GM18517 (cell line): ENCODE results near the gene ST6GAL1.

Source experiments
- ATAC-seq: cut with Tn5 transposase; IDR thresholded peaks from one replicate; pipeline ENCODE4 v1.9.1; 2021; ENCODE audit warnings: mild to moderate bottlenecking, moderate library complexity; ENCODE audit not compliant: unreplicated experiment

Gene ST6GAL1

DNA sequence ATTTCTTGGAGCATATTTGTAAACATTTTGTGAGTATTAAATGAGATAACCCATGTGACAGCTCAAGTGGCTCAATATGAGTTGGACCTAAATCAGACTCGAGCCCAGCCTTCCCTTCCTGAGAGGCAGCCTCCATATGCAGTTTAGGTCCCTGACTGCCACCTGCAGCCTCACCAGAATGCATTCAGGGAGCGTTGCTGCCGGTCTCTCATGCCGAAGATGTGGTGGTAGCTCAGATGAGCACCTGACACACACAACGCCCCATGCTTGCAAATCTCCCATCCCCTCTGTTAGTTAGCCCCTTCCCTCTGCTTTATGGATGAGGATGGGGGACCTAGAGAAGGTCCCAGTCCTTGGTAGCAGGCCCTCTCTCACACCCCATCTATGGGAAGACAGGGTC, 9.2 kb downstream of the ST6GAL1 start:
- ATAC-seq: no peak

DNA sequence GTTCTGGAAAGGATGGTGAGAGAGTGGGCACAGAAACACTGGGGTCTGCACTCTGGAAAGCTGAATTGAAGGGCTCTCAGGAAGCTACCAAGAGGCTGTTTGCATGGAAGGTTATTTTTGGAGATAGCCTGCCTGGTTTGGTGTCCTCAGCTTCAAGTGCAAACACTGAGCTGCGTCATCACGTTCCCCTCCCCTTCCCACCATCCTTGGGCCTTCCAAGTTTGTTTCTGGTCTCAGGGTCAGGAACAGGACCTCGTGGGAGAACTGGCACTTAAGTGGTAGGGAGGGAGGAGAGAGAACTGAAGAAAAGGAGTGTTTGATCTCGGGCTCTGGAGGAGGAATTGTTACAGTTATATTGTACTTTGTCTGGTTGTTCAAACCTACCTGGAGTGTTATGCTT, 10.6 kb downstream of the ST6GAL1 start:
- no peak for ATAC-seq

DNA sequence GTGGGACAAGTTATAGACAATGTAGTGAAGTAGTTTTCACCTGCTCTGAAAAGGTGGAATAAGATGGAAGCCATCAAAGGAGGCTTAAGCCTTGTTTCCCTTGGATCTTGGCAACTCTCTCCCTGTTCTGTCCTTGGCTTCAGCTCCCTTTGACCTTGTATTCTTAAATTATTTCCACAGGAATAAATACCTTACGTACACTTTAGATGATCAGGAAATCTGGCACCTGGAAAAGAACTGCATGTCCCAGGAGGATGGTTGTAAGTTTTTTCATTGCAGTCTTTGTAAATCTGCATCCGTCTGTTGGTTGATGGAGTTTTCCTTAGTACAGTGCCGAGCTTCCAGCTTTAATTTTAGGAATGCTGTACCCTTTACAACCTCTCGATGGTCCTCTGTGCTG, 11.8 kb downstream of the ST6GAL1 start:
- no peak for ATAC-seq

- ATAC-seq: no peak
Observed at GRCh38 chr3:186945255-186945823, 15.0 kb downstream of the ST6GAL1 start.

- peak; percentile 72 for ATAC-seq
Observed at GRCh38 chr3:186946756-186947375, 16.5 kb downstream of the ST6GAL1 start.

- no peak for ATAC-seq
Observed at GRCh38 chr3:186949281-186949982, 19.1 kb downstream of the ST6GAL1 start.

GRCh38 chr3:186950402-186951093, 20.2 kb downstream of the ST6GAL1 start:
- ATAC-seq: no peak

DNA sequence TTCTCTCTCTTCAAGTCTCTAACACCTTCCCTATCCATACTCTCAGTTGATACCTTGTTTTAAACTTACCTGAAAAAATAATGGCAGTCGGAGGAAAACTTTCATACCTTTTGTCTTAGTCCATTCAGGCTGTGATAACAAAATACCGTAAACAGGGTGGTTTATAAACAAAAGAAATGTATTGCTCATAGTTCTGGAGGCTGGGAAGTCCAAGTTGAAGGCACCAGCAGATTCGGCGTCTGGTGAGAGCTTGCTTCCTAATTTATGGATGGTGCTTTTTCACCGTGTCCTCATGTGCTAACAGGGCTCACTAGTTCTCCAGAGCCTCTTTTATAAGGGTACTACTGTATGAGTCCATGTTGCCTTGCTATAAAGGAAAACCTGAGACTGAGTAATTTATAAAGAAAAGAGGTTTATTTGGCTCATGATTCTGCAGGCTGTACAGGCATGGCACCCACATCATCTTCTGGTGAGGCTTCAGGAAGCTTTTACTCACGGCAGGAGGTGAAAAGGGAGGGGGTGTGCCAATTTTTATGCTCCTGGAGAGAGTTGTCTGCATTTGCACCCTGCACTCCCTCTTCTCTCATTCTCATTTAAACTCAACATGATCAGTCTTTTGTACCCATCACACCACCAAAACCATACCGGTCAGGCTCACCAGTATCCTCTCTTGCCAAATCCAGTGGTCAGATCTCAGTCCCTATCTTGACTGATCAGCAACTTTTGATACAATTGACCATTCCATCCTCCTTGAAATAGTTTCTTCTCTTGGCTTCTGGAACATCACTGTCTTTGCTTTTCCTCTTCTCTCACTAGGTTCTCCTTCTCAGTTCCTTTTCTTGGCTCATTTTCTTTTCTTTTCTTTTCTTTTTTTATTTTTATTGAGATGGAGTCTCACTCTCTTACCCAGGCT, 21.6 kb downstream of the ST6GAL1 start:
- ATAC-seq: no peak

- no peak for ATAC-seq
Observed at GRCh38 chr3:186953011-186953487, 22.7 kb downstream of the ST6GAL1 start.

- peak; percentile 41 for ATAC-seq
Observed at GRCh38 chr3:186953992-186954699, 23.8 kb downstream of the ST6GAL1 start.

- no peak for ATAC-seq
Observed at GRCh38 chr3:186955898-186956696, 25.8 kb downstream of the ST6GAL1 start.

DNA sequence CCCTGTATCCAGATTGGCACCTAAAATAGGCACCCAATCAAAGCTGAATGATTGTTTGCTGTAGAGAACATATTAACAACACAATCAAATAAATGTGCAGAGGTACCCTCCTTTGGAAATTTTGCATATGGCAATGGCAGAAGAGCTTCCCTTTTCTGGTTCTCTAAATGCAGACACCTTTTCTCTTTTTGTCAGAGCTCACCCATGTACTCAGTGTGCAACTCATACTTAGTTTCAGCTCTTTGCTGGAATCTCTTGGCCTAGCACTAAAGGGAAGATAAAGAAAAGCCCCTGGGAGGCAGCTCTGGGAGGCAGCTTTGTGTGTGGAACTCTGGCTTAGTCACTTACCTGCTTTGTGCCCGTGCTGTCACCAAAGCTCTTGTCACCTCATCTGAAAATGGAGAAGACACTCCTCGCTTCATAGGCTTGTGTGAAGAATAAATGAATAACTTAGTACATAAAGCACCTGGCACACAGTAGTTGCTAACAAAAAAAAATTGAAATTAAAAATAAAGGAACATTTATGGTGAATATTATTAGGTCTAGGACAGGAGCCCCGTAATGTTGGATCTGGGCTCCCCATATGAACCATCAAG, 28.8 kb downstream of the ST6GAL1 start:
- no peak for ATAC-seq

- no peak for ATAC-seq
Observed at GRCh38 chr3:186960347-186960746, 30.0 kb downstream of the ST6GAL1 start.

DNA sequence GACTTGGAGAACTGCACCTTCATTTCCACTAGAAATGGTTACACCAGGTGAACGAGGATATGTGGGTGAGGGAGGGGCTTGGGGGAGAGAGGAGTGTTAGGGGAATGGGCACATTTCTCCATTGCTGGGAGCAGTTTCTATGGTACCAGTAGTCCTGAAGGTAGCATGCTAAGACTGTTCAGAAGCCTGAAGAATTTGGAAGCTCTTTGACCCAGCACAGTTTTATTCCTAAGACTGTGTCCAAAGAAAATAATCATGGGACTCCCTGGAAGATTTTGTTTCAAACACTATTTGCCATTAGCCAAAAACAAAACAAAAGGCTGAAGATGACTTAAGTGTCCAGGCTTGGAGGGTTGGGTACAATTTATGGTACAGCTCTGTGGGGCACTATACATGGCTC, 32.1 kb downstream of the ST6GAL1 start:
- ATAC-seq: no peak

DNA sequence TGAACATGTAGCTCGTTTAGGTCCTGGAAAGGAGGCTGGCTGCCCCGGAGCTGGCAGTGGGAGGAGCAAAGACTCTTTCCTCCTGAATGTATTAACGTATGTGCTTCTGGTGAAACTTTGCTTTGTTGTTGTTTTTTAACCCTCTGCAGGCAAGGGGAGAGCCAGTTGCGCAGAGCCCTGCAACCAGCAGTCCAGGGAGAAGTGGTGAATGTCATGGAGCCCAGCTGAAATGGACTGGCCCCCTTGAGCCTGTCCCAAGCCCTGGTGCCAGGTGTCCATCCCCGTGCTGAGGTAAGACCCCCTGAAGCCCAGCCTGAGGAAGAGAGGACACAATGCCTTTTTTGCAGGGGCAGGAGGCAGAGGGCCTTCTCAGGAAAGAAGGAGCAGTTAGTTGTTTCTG, 33.3 kb downstream of the ST6GAL1 start:
- no peak for ATAC-seq

DNA sequence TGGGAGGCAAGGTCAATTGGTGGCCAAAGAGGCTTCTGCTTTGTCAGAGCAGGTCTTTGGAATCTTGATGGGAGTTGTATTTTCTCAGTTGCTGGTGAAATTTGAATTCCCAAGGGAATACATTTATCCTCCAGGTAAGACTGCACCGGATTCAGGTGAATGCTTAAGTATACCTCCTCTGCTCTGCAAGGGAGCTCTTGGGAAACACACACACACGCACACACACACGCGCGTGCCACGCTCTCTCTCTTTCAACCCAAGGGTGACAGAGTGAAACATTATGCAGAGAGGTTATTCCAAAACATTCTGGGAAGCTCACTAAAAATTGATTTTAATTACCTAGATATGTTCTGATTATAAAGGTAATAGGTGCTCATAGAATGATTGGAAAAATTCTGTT, 33.7 kb downstream of the ST6GAL1 start:
- no peak for ATAC-seq

DNA sequence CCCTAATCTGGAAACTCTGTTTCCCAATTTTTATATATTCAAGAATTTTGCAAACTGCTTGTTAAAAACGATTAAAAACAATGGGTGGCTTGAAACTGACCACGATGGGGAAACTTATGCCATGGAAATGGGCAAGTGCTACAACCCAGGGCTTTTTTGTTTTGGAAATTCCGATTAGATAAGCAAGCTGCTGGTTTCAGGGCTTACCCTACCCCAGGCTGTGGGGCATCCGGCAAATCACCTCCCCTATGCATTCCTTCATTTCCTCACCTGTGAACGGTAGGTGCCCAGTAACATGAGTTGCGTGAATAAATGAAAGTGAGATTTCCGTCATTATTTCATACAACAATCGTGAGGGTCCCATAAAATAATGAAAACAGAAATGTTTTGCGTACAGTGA, 34.3 kb downstream of the ST6GAL1 start:
- ATAC-seq: no peak

DNA sequence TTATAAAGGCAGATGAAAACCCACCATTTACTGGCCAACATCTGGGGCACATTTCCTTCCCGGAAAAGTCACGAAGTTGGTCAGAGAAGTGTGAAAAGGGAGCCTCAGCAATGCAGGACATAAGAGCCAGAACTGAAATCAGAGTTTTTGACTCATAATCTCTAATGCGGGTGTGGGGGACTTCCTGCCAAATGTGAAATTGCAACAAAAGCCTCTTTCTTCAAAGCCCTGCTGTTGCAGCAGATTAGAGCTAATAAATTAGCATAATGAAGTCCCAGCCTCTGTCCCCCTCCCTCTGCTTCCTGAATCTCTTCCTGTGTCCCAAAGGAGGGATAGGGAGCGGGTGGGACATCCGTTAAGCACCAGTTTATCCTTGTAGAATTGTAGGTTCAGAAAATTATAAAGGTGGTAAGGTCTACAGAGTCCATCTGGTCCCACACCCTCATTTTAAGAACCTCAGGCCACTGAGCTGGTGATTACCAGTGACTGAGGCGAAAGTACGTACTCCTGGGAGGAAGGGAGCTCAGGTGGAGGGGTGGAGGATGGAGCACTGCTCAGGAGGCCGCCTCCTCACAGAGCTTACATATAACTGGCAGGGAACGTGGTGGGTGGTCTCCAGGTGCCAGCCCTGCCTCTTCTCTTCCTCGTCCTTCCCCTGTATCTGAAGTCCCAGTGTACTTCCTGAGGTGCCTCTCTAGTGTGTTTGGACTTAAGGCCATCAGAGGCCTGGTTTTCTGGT, 35.0 kb downstream of the ST6GAL1 start:
- ATAC-seq: no peak
